OCI-LY3 (cell line): ENCODE measurements around the gene SCD5.

Source experiments
- H2AFZ ChIP-seq: fragments of 200-600, 300-600 bp; shearing (Covaris generic); 2 replicates; pipeline ENCODE4 v1.6.0; 2014; ENCODE audit warnings: antibody characterized with exemption, low read depth, low read length
- H3K27ac ChIP-seq: fragments of 200-600, 300-600 bp; sonication (generic); 2 replicates; pipeline ENCODE4 v1.5.1; 2014; ENCODE audit warnings: mild to moderate bottlenecking, low read length, moderate library complexity, mixed read lengths
- H3K27me3 ChIP-seq: fragments of 200-600, 300-600 bp; sonication (generic); 2 replicates; pipeline ENCODE4 v1.6.1; 2014; ENCODE audit warnings: low read depth, low read length, mixed read lengths
- H3K36me3 ChIP-seq: fragments of 200-600, 300-600 bp; sonication (generic); replicated peaks from 2 replicates; pipeline ENCODE3; 2014; ENCODE audit warnings: low read depth, low read length, mixed read lengths
- H3K4me1 ChIP-seq: fragments of 300-600, 200-600 bp; sonication (generic); 2 replicates; pipeline ENCODE4 v1.6.1; 2014; ENCODE audit warnings: low read length, mixed read lengths
- H3K4me2 ChIP-seq: fragments of 200-600, 300-600 bp; sonication (generic); 2 replicates; pipeline ENCODE4 v1.6.1; 2014; ENCODE audit warnings: low read length, mixed read lengths
- H3K4me3 ChIP-seq: fragments of 300-600, 200-600 bp; sonication (generic); 2 replicates; pipeline ENCODE4 v1.5.1; 2014; ENCODE audit warnings: antibody characterized with exemption, mild to moderate bottlenecking, low read length, moderate library complexity
- H3K79me2 ChIP-seq: fragments of 300-600, 200-600 bp; shearing (Covaris generic); 2 replicates; pipeline ENCODE4 v1.6.1; 2014; ENCODE audit warnings: mild to moderate bottlenecking, low read length, mixed read lengths
- H3K9ac ChIP-seq: fragments of 300-600, 200-600 bp; shearing (Covaris generic); 2 replicates; pipeline ENCODE4 v1.6.0; 2014; ENCODE audit warnings: mild to moderate bottlenecking, low read length, moderate library complexity
- H3K9me3 ChIP-seq: fragments of 200-600, 300-600 bp; shearing (Covaris generic); 2 replicates; pipeline ENCODE4 v1.6.1; 2014; ENCODE audit warnings: low read length, mixed read lengths; ENCODE audit not compliant: insufficient read depth
- H4K20me1 ChIP-seq: fragments of 200-600, 300-600 bp; sonication (generic); 2 replicates; pipeline ENCODE4 v1.6.1; 2016; ENCODE audit warnings: low read length, mixed read lengths; ENCODE audit not compliant: insufficient read depth
- CTCF ChIP-seq: fragments of 200-600, 300-600 bp; sonication (generic); IDR thresholded peaks from 2 replicates; pipeline ENCODE4 v1.5.1; 2014; ENCODE audit warnings: antibody characterized with exemption, low read length, low read depth
- EZH2phosphoT487 ChIP-seq: fragments of 200-600 bp; shearing (Covaris generic); IDR thresholded peaks from 2 replicates; pipeline ENCODE4 v1.6.1; 2018; ENCODE audit warnings: antibody characterized with exemption, mixed run types, low read depth

SCD5 gene

GRCh38 chr4:82745173-82745842 is 53.3 kb downstream of the SCD5 start:
- no peak for TF ChIP-seq CTCF
- H3K27ac ChIP-seq, result no peak overlapping the region
- no peak overlapping the region for H2AFZ ChIP-seq
- H3K4me2 ChIP-seq, result no peak overlapping the region
- H3K4me1 ChIP-seq, result no peaks in the 10 kb centered on the region
- peaks cover 10% of the 10 kb centered on the region for H3K27me3 ChIP-seq
- H3K9ac ChIP-seq, result no peak overlapping the region
- H3K9me3 ChIP-seq, result no peaks in the 10 kb centered on the region
- no peak overlapping the region for H3K4me3 ChIP-seq
- no peaks in the 10 kb centered on the region for H3K36me3 ChIP-seq
- no peaks in the 10 kb centered on the region for H4K20me1 ChIP-seq
- no peaks in the 10 kb centered on the region for H3K79me2 ChIP-seq

GRCh38 chr4:82744284-82744968 is 54.2 kb downstream of the SCD5 start:
- TF ChIP-seq CTCF, result no peak
- TF ChIP-seq EZH2phosphoT487, result no peak
- no peaks in the 10 kb centered on the region for H3K9me3 ChIP-seq
- no peaks in the 10 kb centered on the region for H4K20me1 ChIP-seq
- H3K27me3 ChIP-seq, result peaks cover 10% of the 10 kb centered on the region
- H3K9ac ChIP-seq, result no peak overlapping the region
- H3K4me1 ChIP-seq, result no peaks in the 10 kb centered on the region
- no peak overlapping the region for H2AFZ ChIP-seq
- no peak overlapping the region for H3K4me2 ChIP-seq
- H3K27ac ChIP-seq, result no peak overlapping the region
- no peaks in the 10 kb centered on the region for H3K36me3 ChIP-seq
- no peaks in the 10 kb centered on the region for H3K79me2 ChIP-seq
- H3K4me3 ChIP-seq, result no peak overlapping the region

- no peaks in the 10 kb centered on the region for H3K9me3 ChIP-seq
- TF ChIP-seq CTCF (no peak), EZH2phosphoT487 (no peak)
- peaks cover 10% of the 10 kb centered on the region for H3K27me3 ChIP-seq
- H3K9ac ChIP-seq, result no peak overlapping the region
- H2AFZ ChIP-seq, result no peak overlapping the region
- no peaks in the 10 kb centered on the region for H3K36me3 ChIP-seq
- H3K4me3 ChIP-seq, result no peak overlapping the region
- no peaks in the 10 kb centered on the region for H3K79me2 ChIP-seq
- no peak overlapping the region for H3K4me2 ChIP-seq
- H3K4me1 ChIP-seq, result peaks cover 8% of the 10 kb centered on the region
- no peaks in the 10 kb centered on the region for H4K20me1 ChIP-seq
- no peak overlapping the region for H3K27ac ChIP-seq
Observed at GRCh38 chr4:82741188-82741587, 57.4 kb downstream of the SCD5 start.

- peaks cover 8% of the 10 kb centered on the region for H3K4me1 ChIP-seq
- H3K79me2 ChIP-seq, result no peaks in the 10 kb centered on the region
- TF ChIP-seq EZH2phosphoT487 (no peak), CTCF (peak; percentile 96)
- H3K4me2 ChIP-seq, result peak overlapping the region; percentile 74
- no peaks in the 10 kb centered on the region for H4K20me1 ChIP-seq
- no peaks in the 10 kb centered on the region for H3K36me3 ChIP-seq
- no peaks in the 10 kb centered on the region for H3K9me3 ChIP-seq
- H3K4me3 ChIP-seq, result peak overlapping the region; percentile 60
- H2AFZ ChIP-seq, result peak overlapping the region; percentile 78; the same call in 1 of the 2 replicates
- no peak overlapping the region for H3K9ac ChIP-seq
- H3K27ac ChIP-seq, result no peak overlapping the region
- no peaks in the 10 kb centered on the region for H3K27me3 ChIP-seq
Observed at GRCh38 chr4:82739287-82740190, 59.1 kb downstream of the SCD5 start.
